ENCODE results near the gene SNAI1. TPM values are rescaled to one million over a fixed set of nuclear protein-coding genes. Genes with fewer than 3 reads are reported as not detected.

SNAI1 gene
- total RNA-seq, 1 experiment from 2014 or later, result 5.4 TPM

DNA sequence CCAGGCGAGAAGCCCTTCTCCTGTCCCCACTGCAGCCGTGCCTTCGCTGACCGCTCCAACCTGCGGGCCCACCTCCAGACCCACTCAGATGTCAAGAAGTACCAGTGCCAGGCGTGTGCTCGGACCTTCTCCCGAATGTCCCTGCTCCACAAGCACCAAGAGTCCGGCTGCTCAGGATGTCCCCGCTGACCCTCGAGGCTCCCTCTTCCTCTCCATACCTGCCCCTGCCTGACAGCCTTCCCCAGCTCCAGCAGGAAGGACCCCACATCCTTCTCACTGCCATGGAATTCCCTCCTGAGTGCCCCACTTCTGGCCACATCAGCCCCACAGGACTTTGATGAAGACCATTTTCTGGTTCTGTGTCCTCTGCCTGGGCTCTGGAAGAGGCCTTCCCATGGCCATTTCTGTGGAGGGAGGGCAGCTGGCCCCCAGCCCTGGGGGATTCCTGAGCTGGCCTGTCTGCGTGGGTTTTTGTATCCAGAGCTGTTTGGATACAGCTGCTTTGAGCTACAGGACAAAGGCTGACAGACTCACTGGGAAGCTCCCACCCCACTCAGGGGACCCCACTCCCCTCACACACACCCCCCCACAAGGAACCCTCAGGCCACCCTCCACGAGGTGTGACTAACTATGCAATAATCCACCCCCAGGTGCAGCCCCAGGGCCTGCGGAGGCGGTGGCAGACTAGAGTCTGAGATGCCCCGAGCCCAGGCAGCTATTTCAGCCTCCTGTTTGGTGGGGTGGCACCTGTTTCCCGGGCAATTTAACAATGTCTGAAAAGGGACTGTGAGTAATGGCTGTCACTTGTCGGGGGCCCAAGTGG lies 5.3 kb downstream of the SNAI1 start:
- H3K4me3 ChIP-seq (ENCODE audit: low read length), result no peak overlapping the region
- ChIA-PET POLR2A (ENCODE audit: unreplicated experiment) (no interaction called here), CTCF (no interaction called here)
- no peaks in the 10 kb centered on the region; the same call in 1 of the 2 replicates for H3K79me2 ChIP-seq (ENCODE audit: low read length)
- H3K4me1 ChIP-seq (ENCODE audit: insufficient read depth, low read length), result peaks cover 8% of the 10 kb centered on the region; the same call in 1 of the 2 replicates
- H3K4me2 ChIP-seq (ENCODE audit: low read length), result no peak overlapping the region
- no peak overlapping the region for H3K27ac ChIP-seq (ENCODE audit: low read length)
- ATAC-seq (no peak), DNase-seq (no peak)
- H2AFZ ChIP-seq (ENCODE audit: low read length), result no peak overlapping the region
- H3K9me2 ChIP-seq (replicated peaks; ENCODE audit: low read length), result no peaks in the 10 kb centered on the region
- H3F3A ChIP-seq (ENCODE audit: low read length, unreplicated experiment), result no peaks in the 10 kb centered on the region
- H3K9me3 ChIP-seq (ENCODE audit: low read length), result no peaks in the 10 kb centered on the region
- intact Hi-C loops (cut with micrococcal nuclease), result no loop called here
- no TSS peak for BruUV-seq (replicated peaks)
- TF ChIP-seq EZH2 (IDR thresholded peaks at IDR 0.05; ENCODE audit: low read length, unreplicated experiment) (no peak), EZH2phosphoT487 (IDR thresholded peaks at IDR 0.05; ENCODE audit: borderline replicate concordance, low read length) (no peak)
- TF ChIP-seq, protein P1, sequence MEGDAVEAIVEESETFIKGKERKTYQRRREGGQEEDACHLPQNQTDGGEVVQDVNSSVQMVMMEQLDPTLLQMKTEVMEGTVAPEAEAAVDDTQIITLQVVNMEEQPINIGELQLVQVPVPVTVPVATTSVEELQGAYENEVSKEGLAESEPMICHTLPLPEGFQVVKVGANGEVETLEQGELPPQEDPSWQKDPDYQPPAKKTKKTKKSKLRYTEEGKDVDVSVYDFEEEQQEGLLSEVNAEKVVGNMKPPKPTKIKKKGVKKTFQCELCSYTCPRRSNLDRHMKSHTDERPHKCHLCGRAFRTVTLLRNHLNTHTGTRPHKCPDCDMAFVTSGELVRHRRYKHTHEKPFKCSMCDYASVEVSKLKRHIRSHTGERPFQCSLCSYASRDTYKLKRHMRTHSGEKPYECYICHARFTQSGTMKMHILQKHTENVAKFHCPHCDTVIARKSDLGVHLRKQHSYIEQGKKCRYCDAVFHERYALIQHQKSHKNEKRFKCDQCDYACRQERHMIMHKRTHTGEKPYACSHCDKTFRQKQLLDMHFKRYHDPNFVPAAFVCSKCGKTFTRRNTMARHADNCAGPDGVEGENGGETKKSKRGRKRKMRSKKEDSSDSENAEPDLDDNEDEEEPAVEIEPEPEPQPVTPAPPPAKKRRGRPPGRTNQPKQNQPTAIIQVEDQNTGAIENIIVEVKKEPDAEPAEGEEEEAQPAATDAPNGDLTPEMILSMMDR (conservative IDR thresholded peaks at IDR 0.05; ENCODE audit: low read depth, low read length), result no peak
- H4K20me1 ChIP-seq (ENCODE audit: low read length), result no peaks in the 10 kb centered on the region
- no peak overlapping the region for H3K9ac ChIP-seq (ENCODE audit: low read length)
- H3K36me3 ChIP-seq (ENCODE audit: low read depth, low read length), result no peaks in the 10 kb centered on the region
- H3K27me3 ChIP-seq (ENCODE audit: low read length), result no peaks in the 10 kb centered on the region

GRCh38 chr20:49989234-49990065 lies 6.7 kb downstream of the SNAI1 start:
- ATAC-seq (no peak), DNase-seq (no peak)

More at GRCh38 chr20:49989234-49990065, 6.7 kb downstream of the SNAI1 start:
- Histone ChIP-seq H3K27me3 (ENCODE audit: low read length) (no peaks in the 10 kb centered on the region), H3K36me3 (ENCODE audit: low read depth, low read length) (no peaks in the 10 kb centered on the region), H3K27ac (ENCODE audit: low read length) (no peak overlapping the region), H4K20me1 (ENCODE audit: low read length) (no peaks in the 10 kb centered on the region), H3K4me1 (ENCODE audit: insufficient read depth, low read length) (peaks cover 7% of the 10 kb centered on the region; the same call in 1 of the 2 replicates), H3F3A (ENCODE audit: low read length, unreplicated experiment) (no peaks in the 10 kb centered on the region), H3K9ac (ENCODE audit: low read length) (no peak overlapping the region), H3K4me2 (ENCODE audit: low read length) (no peak overlapping the region), H3K79me2 (ENCODE audit: low read length) (no peaks in the 10 kb centered on the region; the same call in 1 of the 2 replicates), H3K9me3 (ENCODE audit: low read length) (no peaks in the 10 kb centered on the region), H3K9me2 (replicated peaks; ENCODE audit: low read length) (no peaks in the 10 kb centered on the region), H2AFZ (ENCODE audit: low read length) (no peak overlapping the region), H3K4me3 (ENCODE audit: low read length) (no peak overlapping the region)
- no peak for TF ChIP-seq EZH2phosphoT487 (IDR thresholded peaks at IDR 0.05; ENCODE audit: borderline replicate concordance, low read length)
- no peak for TF ChIP-seq EZH2 (IDR thresholded peaks at IDR 0.05; ENCODE audit: low read length, unreplicated experiment)
- TF ChIP-seq, protein P1 (conservative IDR thresholded peaks at IDR 0.05; ENCODE audit: low read depth, low read length), result no peak
- CTCF ChIA-PET, result interaction anchor here (1.3 kb wide), 1 partner anchor 82 kb away, joined by 7 read pairs; no protein-coding TSS in a partner anchor
- no TSS peak for BruUV-seq (replicated peaks)
- POLR2A ChIA-PET (ENCODE audit: unreplicated experiment), result no interaction called here
- intact Hi-C loops (cut with micrococcal nuclease), result no loop called here
